ENCODE results near the gene BTN3A1. TPM values are rescaled to one million over a fixed set of nuclear protein-coding genes. Genes with fewer than 3 reads are reported as not detected.
"Not testable (repeated sequence)": the region's sequence is repeated elsewhere in the genome, so short reads cannot be mapped to it uniquely, and the experiment has no call there.

BTN3A1 gene
- total RNA-seq = 74.9 and 75.7 TPM in 2 replicates

GRCh38 chr6:26401987-26402658, at the start of gene BTN3A1:
Gene BTN3A1 (plus strand): TSS chr6:26402275. CDS start chr6:26405564, 3,289 bp downstream.
- intact Hi-C loops (cut with micrococcal nuclease) = loop anchor here (1.0 to 5.0 kb wide), 5 partner anchors 19 to 70 kb away; partner anchors contain the start of genes BTN2A2 and BTN3A2

- intact Hi-C loops (cut with micrococcal nuclease) = no loop called here
Measured at GRCh38 chr6:26352315-26352714, 49.8 kb upstream of the BTN3A1 start.

GRCh38 chr6:26354162-26354561, 47.9 kb upstream of the BTN3A1 start:
- intact Hi-C loops (cut with micrococcal nuclease) = no loop called here

- intact Hi-C loops (cut with micrococcal nuclease) = no loop called here
Measured at GRCh38 chr6:26355366-26355765, 46.7 kb upstream of the BTN3A1 start.

GRCh38 chr6:26357543-26357942, 44.5 kb upstream of the BTN3A1 start:
- intact Hi-C loops (cut with micrococcal nuclease) = not testable (repeated sequence)

- intact Hi-C loops (cut with micrococcal nuclease) = no loop called here
Measured at GRCh38 chr6:26358511-26358981, 43.5 kb upstream of the BTN3A1 start.

GRCh38 chr6:26359765-26360164, 42.3 kb upstream of the BTN3A1 start:
- intact Hi-C loops (cut with micrococcal nuclease) = loop anchor here (5.0 kb wide), 1 partner anchor 98 kb away; the partner anchor contains the start of gene BTN2A1

GRCh38 chr6:26360451-26361416, 41.3 kb upstream of the BTN3A1 start:
- intact Hi-C loops (cut with micrococcal nuclease) = loop anchor here (5.0 kb wide), 1 partner anchor 97 kb away; the partner anchor contains the start of gene BTN2A1

- intact Hi-C loops (cut with micrococcal nuclease) = loop anchor here (5.0 kb wide), 1 partner anchor 96 kb away; the partner anchor contains the start of gene BTN2A1
Measured at GRCh38 chr6:26361544-26361943, 40.5 kb upstream of the BTN3A1 start.

- intact Hi-C loops (cut with micrococcal nuclease) = loop anchor here (5.0 kb wide), 1 partner anchor 95 kb away; the partner anchor contains the start of gene BTN2A1
Measured at GRCh38 chr6:26362093-26362835, 39.8 kb upstream of the BTN3A1 start.

GRCh38 chr6:26362836-26363220, 39.2 kb upstream of the BTN3A1 start:
- intact Hi-C loops (cut with micrococcal nuclease) = loop anchor here (5.0 kb wide), 1 partner anchor 94 kb away; the partner anchor contains the start of gene BTN2A1

GRCh38 chr6:26363882-26364701, 38.0 kb upstream of the BTN3A1 start:
- intact Hi-C loops (cut with micrococcal nuclease) = loop anchor here (5.0 kb wide), 1 partner anchor 93 kb away; the partner anchor contains the start of gene BTN2A1

- intact Hi-C loops (cut with micrococcal nuclease) = loop anchor here (1.0 kb wide), 3 partner anchors 18 to 37 kb away; partner anchors contain the start of genes BTN2A2 and BTN3A1
Measured at GRCh38 chr6:26365633-26365995, 36.5 kb upstream of the BTN3A1 start.

- intact Hi-C loops (cut with micrococcal nuclease) = no loop called here
Measured at GRCh38 chr6:26366504-26366903, 35.6 kb upstream of the BTN3A1 start.

- intact Hi-C loops (cut with micrococcal nuclease) = no loop called here
Measured at GRCh38 chr6:26367114-26367513, 35.0 kb upstream of the BTN3A1 start.

- intact Hi-C loops (cut with micrococcal nuclease) = not testable (repeated sequence)
Measured at GRCh38 chr6:26371813-26372212, 30.3 kb upstream of the BTN3A1 start.

- intact Hi-C loops (cut with micrococcal nuclease) = no loop called here
Measured at GRCh38 chr6:26372308-26373144, 29.5 kb upstream of the BTN3A1 start.

GRCh38 chr6:26375270-26375669, 26.8 kb upstream of the BTN3A1 start:
- intact Hi-C loops (cut with micrococcal nuclease) = no loop called here

GRCh38 chr6:26377719-26378118, 24.4 kb upstream of the BTN3A1 start:
- intact Hi-C loops (cut with micrococcal nuclease) = no loop called here

Data from T-helper 2 cell treated with Interferon-gamma antibody and Interleukin-4, amounts not matched to agents 100 ng/mL and 5 ng/mL, for 36 hours (primary cell).